ENCODE data around the gene KCNH6.
A peak's percentile ranks its signal among the peaks of the same experiment; 100 is the strongest.

The KCNH6 gene

DNA sequence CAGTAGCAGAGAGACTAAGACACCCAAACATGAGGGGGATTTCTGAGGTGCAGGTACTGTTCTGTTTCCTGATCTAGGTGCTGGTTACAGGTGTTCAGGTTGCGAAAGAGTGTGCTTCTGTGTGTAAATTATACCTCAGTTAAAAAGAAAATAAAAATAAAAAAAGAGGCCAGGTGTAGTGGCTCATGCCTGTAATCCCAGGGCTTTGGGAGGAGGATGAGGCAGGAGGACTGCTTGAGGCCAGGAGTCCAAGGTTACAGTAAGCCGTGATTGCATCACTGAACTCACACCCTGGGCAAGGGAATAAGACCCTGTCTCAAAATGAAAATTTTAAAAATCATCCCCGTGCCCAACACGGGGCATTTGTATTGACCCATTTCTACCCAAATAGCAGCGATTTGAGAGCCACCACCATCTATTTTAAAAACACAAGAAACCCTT lies 23.9 kb downstream of the KCNH6 start:
- ATAC-seq (ENCODE audit: low read depth), result no peak
- Histone ChIP-seq H3K27me3 (ENCODE audit: insufficient read depth, poor library complexity, severe bottlenecking) (no peaks in the 10 kb centered on the region), H3K36me3 (ENCODE audit: low read depth) (peaks cover 2% of the 10 kb centered on the region; the same call in 1 of the 2 replicates), H3K4me1 (ENCODE audit: insufficient read depth, poor library complexity, severe bottlenecking) (peaks cover under 1% of the 10 kb centered on the region), H3K9me3 (ENCODE audit: severe bottlenecking) (no peaks in the 10 kb centered on the region), H3K4me3 (ENCODE audit: severe bottlenecking) (no peak overlapping the region), H3K27ac (ENCODE audit: poor library complexity, severe bottlenecking) (no peak overlapping the region)
- TF ChIP-seq, protein P1, sequence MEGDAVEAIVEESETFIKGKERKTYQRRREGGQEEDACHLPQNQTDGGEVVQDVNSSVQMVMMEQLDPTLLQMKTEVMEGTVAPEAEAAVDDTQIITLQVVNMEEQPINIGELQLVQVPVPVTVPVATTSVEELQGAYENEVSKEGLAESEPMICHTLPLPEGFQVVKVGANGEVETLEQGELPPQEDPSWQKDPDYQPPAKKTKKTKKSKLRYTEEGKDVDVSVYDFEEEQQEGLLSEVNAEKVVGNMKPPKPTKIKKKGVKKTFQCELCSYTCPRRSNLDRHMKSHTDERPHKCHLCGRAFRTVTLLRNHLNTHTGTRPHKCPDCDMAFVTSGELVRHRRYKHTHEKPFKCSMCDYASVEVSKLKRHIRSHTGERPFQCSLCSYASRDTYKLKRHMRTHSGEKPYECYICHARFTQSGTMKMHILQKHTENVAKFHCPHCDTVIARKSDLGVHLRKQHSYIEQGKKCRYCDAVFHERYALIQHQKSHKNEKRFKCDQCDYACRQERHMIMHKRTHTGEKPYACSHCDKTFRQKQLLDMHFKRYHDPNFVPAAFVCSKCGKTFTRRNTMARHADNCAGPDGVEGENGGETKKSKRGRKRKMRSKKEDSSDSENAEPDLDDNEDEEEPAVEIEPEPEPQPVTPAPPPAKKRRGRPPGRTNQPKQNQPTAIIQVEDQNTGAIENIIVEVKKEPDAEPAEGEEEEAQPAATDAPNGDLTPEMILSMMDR (IDR thresholded peaks at IDR 0.05; ENCODE audit: poor library complexity, severe bottlenecking), result no peak
- DNase-seq (ENCODE audit: low spot score), result no peak

DNA sequence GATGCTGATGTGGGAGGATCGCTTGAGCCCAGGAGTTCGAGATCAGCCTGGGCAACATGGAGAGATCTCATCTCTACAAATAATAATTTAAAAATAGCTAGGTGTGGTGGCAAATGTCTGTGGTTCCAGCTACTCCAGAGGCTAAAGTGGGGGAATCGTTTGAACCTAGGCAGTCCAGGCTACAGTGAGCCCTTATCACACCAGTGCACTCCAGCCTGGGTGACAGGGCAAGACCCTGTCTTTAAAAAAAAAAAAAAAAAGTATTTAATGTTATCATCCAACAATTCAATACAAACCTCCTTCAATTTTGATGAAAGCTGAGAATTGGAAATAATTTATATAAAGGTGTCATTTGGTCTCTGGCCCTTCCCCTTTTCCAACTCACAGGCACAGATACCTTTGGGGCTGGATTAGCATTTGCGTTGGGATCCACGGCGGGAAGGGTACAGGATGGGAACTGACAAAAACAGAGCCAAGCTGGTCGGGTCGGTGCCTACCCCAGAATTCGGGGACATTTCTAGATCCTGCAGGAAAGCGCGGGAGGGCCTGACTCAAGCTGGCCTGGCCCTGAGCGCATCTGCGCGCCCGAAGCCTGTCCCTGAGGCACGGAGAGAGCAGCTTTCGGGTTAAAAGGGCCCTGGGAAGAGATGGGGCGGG lies 26.3 kb downstream of the KCNH6 start:
- peak; percentile 4; the same call in 1 of the 3 replicates for ATAC-seq (ENCODE audit: low read depth)
- TF ChIP-seq, protein P1 (IDR thresholded peaks at IDR 0.05; ENCODE audit: poor library complexity, severe bottlenecking), result no peak
- Histone ChIP-seq H3K36me3 (ENCODE audit: low read depth) (peaks cover 25% of the 10 kb centered on the region), H3K27me3 (ENCODE audit: insufficient read depth, poor library complexity, severe bottlenecking) (no peaks in the 10 kb centered on the region), H3K4me3 (ENCODE audit: severe bottlenecking) (peak overlapping the region; percentile 69), H3K4me1 (ENCODE audit: insufficient read depth, poor library complexity, severe bottlenecking) (peaks cover 4% of the 10 kb centered on the region), H3K27ac (ENCODE audit: poor library complexity, severe bottlenecking) (peak overlapping the region; percentile 65), H3K9me3 (ENCODE audit: severe bottlenecking) (no peaks in the 10 kb centered on the region)
- DNase-seq (ENCODE audit: low spot score), result no peak

DNA sequence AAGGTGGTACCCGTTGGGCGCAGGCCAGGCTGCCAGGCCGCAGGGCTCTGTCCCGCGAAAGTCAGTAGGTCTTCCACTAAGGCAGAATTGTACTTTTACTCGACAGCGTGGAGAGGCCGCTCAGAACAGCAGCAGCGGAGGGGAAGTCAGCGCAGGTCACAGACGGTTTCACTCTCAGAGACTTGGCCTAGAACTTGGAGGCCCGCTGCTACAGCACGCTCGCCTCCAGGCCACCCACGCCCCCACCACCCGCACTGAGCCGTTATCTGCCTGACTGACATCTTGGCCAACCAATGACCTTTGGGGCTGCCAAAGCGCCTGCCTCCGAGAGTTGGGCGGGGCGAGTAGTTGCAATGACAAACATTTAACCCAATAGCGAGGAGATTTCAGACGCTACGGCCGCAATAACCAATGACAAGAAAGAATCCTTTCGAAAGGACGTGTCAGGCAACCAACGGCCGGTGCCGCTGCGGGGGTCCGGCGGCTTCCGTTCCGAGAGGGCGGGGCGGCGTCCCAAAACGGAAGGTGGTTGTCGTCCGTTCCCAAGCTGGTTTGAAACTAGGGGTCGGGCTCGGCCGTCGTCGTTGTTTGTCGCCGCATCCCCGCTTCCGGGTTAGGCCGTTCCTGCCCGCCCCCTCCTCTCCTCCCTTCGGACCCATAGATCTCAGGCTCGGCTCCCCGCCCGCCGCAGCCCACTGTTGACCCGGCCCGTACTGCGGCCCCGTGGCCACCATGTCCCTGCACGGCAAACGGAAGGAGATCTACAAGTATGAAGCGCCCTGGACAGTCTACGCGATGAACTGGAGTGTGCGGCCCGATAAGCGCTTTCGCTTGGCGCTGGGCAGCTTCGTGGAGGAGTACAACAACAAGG lies 27.0 kb downstream of the KCNH6 start, which contains the start of gene DCAF7:
DCAF7 (plus strand) TSS at position 532 of the 871 bp plus-strand sequence; CDS start at position 733, 201 bp downstream.
- Histone ChIP-seq H3K27me3 (ENCODE audit: insufficient read depth, poor library complexity, severe bottlenecking) (no peaks in the 10 kb centered on the region), H3K4me1 (ENCODE audit: insufficient read depth, poor library complexity, severe bottlenecking) (peaks cover 4% of the 10 kb centered on the region), H3K9me3 (ENCODE audit: severe bottlenecking) (no peaks in the 10 kb centered on the region), H3K36me3 (ENCODE audit: low read depth) (peaks cover 28% of the 10 kb centered on the region), H3K4me3 (ENCODE audit: severe bottlenecking) (peak within 1 kb of the TSS; percentile 69), H3K27ac (ENCODE audit: poor library complexity, severe bottlenecking) (peak within 1 kb of the TSS; percentile 65)
- DNase-seq (ENCODE audit: low spot score), result peak; percentile 99
- ATAC-seq (ENCODE audit: low read depth), result peak; percentile 91
- TF ChIP-seq, protein P1 (IDR thresholded peaks at IDR 0.05; ENCODE audit: poor library complexity, severe bottlenecking), result no peak

DNA sequence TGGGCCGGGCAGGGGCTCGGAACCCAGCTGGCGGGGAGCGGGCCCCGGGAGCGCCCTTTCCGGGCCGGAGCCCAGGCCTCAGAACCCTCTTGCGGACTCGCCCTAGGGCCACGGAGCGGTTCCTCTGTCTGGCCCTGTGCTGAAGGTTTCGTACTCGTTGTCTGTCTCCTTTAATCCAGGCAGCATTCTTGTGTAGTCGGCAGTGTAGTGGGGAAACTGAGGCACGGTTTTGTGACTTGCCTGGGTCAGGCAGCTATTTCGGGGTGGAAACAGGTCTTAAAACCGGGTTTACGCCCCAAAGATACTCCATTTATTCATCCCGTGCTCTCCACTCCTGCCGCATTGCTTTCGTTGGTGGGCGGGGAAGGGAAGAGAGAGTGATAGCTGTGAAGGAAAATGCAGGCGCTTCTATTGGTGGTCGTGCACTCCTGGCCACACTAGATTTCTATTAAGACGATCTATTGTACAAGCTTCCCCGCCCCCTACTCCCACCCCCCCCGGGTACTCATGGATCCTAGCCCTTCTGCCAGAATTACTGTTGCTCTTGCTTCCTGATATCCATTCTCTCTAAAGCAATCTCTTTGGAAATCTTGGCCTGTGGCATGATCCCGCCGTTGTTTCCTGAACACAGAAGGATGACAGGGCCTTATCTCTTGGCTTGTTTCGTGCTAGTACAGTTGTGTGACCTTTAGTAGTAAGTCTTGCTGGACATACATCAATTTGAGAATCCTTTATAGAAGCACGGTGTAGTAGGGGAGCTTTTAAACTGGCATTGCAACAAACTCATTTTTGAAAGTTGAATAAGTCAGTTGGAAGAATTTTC lies 27.9 kb downstream of the KCNH6 start:
- Histone ChIP-seq H3K4me3 (ENCODE audit: severe bottlenecking) (peak overlapping the region; percentile 69), H3K27me3 (ENCODE audit: insufficient read depth, poor library complexity, severe bottlenecking) (no peaks in the 10 kb centered on the region), H3K9me3 (ENCODE audit: severe bottlenecking) (no peaks in the 10 kb centered on the region), H3K36me3 (ENCODE audit: low read depth) (peaks cover 32% of the 10 kb centered on the region), H3K4me1 (ENCODE audit: insufficient read depth, poor library complexity, severe bottlenecking) (peaks cover 4% of the 10 kb centered on the region), H3K27ac (ENCODE audit: poor library complexity, severe bottlenecking) (peak overlapping the region; percentile 65)
- no peak for DNase-seq (ENCODE audit: low spot score)
- peak; percentile 22 for ATAC-seq (ENCODE audit: low read depth)
- TF ChIP-seq, protein P1 (IDR thresholded peaks at IDR 0.05; ENCODE audit: poor library complexity, severe bottlenecking), result no peak
